Endothelial cell of hepatic sinusoid (primary cell): ENCODE data around the gene ADAMTS3.

Source experiments
- in situ Hi-C: cut with HindIII; loops from 2 replicates; pipeline ENCODE4 v1.10.0; 2017; ENCODE audit warnings: low sequenced_read_pairs

The ADAMTS3 gene

DNA sequence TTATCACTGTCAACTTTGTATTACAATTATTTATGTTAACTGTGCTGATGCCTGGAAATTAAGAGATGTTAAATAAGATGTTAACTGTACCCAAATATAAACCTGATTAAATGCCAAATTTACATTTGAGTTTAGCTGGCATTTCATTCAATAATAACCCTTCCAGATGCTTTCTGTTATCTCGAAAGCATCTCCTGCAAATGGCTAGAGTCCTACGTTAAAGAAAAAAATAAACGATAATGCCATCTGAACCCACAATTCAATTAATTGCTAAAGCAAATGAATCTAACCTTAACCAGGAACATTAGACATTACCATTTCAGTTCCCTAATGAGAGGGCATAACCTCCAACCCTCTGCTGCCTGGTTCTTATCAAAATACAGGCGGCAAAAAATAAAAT is 145.0 kb downstream of the ADAMTS3 start:
- in situ Hi-C loops: no loop called here

DNA sequence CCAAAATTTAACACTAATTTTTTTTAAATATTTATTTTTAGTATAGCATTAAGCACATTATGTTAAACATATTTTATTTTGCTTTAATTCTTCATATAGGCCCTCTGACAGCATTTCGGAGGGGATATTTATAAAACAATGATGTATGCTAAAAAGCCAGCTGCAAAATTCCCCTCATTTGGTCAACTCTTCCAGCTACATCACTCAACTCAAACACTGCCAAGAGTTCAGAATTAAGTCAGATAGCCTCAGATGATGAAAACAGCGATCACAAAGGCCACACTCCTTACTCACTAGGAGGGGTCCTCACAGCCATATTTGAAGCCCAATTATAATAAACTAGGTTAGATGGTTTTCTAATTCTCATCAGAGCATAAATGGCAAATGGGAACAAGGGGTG is 146.6 kb downstream of the ADAMTS3 start:
- in situ Hi-C loops: no loop called here

- in situ Hi-C loops: no loop called here
Observed at GRCh38 chr4:72418458-72418857, 150.6 kb downstream of the ADAMTS3 start.

DNA sequence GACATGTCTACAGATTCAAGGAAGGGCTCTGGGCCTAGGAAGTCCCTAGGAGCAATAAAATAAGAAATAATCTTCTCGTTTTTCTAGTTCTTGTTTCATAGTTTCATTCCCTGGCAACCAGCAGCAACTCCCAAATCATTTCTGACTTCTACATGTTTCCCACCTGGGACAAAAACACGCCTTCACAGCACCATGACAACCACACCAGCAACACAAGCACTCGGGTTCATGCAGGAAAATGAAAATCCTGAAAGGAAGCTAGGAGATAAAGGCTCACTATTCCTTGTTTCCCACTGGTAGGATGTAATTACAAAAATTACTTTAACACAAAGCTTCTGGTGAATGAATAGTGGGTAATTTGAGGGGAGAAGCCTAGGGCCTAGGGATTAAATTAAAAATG is 158.9 kb downstream of the ADAMTS3 start:
- in situ Hi-C loops: no loop called here

DNA sequence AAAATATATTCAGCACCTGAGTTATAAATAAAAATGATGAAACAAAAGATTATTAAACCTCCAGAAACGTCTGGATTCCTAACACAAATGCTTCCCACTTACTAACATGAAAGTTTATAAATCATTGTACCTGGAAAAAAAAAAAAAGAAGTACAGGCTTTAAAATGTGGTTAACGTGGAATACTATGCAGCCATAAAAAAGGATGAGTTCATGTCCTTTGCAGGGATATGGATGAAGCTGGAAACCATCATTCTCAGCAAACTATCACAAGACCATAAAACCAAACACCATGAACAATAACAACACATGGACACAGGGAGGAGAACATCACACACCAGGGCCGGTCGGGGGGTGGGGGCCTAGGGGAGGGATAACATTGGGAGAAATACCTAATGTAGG is 160.5 kb downstream of the ADAMTS3 start:
- in situ Hi-C loops: no loop called here

DNA sequence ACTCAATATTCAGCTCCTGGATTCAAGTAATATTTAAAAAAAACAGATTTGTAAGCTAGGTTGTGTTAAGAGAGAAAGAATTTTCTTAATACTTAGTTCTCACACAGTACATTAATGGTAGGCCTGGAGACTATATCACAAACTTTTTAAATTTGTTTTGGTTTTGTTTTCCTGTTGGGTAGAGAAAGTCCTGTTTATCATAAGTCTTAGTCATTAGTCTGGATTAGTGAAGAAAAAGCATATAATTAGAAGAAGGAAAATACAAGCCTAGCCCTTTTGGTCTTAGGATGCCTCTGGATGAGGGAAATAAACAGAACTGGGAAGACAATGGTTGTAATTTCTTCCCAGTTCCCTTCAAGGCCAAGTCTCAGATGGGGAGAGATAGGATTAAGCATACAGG is 163.6 kb downstream of the ADAMTS3 start:
- in situ Hi-C loops: no loop called here

DNA sequence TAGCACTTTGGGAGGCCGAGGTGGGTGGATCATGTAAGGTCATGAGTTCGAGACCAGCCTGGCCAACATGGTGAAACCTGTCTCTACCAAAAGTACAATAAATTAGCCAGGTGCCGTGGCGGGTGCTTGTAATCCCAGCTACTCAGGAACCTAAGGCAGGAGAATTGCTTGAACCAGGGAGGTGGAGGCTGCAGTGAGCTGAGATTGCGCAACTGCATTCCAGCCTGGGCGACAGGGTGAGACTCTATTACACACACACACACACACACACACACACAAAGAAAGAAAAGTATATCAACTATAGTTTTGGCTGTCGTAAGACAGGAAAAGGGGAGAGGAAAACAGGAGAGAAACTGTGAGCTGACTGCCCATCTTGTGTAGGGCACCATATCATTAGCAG is 171.7 kb downstream of the ADAMTS3 start:
- in situ Hi-C loops: no loop called here

- in situ Hi-C loops: no loop called here
Observed at GRCh38 chr4:72394012-72394663, 174.9 kb downstream of the ADAMTS3 start.

DNA sequence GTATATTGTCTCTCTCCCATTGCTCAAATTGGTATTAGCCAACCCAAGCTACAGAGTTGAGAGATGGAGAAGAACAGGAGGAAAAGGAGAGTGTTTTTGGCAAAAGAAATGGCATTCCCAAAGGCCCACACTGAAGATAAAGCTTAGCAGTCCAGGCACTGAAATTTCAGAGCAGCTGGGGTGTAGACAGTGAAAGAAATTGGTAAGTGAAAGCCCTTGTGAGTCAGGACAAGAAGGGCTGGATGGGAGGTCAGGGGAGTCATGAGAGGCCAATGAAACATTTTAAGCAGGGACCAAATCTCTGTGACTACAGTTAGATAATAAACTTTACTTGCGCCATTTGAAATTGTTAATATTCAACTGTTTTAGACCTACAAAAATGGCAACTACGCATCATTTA is 177.7 kb downstream of the ADAMTS3 start:
- in situ Hi-C loops: no loop called here

GRCh38 chr4:72390409-72390808 is 178.6 kb downstream of the ADAMTS3 start:
- in situ Hi-C loops: no loop called here

DNA sequence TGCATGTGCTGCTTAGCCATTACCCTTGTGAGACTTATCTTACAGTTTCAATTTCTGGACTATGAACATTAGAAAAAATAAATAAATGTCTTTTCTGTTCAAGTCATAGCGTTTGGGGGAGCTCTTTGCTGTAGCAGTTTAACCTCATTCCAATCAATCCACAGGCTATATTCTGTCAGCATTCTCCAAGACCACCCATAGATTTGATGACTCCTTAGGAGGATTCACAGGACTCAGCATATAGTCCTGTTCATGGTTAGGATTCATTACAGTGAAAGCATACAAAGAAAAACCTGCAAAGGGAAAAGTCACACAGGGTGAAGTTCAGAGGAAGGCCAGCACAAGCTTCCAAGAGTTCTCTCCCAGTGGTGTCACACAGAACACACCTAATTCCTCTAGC is 180.5 kb downstream of the ADAMTS3 start:
- in situ Hi-C loops: no loop called here

- in situ Hi-C loops: no loop called here
Observed at GRCh38 chr4:72387959-72388358, 181.1 kb downstream of the ADAMTS3 start.

DNA sequence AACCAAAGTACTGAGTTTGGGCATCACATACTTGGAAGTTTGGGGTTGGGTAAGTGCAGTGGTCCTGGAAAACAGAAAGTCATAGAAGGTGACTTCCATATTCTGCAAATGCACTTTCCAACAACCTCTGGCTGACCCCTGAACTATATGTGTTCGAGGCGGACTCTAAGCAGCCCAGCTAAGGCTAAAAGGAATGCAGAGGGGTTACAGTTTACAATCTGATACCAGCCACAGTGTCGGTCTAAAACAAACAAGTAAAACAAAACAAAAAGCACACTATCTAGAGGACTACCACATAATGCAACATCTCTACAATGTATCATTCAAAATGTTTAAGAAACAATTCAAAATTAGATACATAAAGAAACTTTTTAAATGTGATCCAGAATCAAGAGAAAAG is 185.6 kb downstream of the ADAMTS3 start:
- in situ Hi-C loops: no loop called here

GRCh38 chr4:72378901-72379300 is 190.1 kb downstream of the ADAMTS3 start:
- in situ Hi-C loops: no loop called here

GRCh38 chr4:72377491-72378194 is 191.4 kb downstream of the ADAMTS3 start:
- in situ Hi-C loops: no loop called here

DNA sequence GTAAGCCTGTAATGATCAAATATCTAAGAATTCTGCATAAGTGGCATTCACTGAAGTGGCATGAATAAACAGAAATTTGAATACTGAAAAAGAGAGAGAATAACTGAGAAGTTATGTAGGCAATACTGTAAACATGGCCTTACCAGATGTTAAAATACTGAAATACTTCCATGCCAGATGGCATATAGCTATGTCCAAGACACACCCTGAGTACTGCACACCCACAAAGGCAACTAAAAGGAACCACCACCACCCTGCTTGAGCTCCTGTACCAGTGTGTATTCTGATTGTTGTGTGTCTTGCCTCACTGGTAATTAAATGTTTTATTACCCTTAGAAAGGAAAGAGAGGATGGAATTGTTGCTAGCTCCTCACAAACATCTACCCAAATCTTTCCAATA is 192.1 kb downstream of the ADAMTS3 start:
- in situ Hi-C loops: no loop called here

DNA sequence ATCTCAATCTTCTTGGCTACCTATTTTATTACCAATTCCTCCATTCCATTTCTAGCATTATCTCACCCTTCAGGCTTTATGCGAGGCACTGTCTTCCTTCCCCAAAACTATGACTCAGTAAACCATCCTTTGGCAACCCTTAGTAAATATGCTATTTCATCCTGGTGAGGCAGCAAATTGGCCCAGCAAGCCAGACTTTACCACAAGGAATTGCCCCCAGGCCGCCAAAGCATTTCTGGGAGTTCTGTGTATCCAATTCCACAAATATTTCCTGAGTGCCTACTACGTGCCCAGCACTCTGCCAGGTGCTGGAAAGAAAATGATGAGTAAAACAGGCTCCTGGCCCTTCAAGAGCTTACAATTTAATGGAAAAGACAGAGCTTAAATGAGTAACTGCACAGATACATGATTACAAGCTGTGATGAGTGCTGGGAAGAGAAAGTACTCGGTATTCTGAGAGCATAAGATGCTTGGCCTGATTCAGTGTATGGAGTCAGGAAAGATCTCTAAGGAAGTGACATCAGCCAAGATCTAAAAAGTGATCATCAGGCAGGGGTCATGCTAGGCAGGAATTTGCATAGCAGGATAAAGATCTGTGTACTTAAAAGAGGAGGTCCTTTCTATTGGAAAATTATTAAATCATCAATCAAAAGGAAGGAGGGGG is 193.8 kb downstream of the ADAMTS3 start:
- in situ Hi-C loops: no loop called here

DNA sequence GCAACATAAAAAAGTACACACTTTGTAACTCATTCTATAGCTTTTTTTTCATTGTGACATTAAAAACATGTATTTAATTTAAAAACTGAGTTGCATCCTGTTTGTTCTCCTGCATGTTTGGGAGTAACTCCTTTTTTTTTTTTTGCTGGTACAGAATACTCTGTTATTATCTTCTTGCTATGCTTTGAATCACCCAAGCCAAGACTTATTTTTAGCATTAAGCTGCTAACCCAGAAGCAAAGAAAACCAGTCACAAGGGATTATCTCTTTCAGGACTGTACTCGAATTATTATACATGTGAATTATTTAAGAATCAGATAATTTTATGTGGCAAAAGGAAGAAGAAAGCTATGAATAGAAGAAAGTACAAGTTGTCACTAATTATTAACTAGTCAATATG is 194.9 kb downstream of the ADAMTS3 start:
- in situ Hi-C loops: no loop called here

DNA sequence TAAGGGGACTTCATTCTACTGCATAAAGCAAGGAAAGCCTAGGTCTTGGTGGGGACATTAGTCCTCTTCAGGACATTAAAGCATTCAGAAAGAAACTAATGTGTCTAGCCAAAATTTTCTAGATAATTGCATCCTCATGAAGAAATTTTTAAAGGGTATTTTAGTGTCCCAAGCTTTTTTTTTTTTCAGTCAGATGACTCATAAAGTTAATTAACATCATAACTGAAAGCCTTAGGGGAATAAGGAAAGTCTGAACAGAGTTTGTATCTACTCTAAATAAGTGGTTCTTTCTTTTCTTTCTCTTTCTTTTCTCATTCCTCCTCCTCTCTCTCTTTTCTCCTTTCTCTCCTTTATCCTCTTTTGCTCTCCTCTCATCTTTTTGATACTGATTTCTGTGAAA is 202.4 kb downstream of the ADAMTS3 start:
- in situ Hi-C loops: no loop called here

- in situ Hi-C loops: no loop called here
Observed at GRCh38 chr4:72365981-72366380, 203.0 kb downstream of the ADAMTS3 start.

GRCh38 chr4:72365016-72365415 is 204.0 kb downstream of the ADAMTS3 start:
- in situ Hi-C loops: no loop called here

DNA sequence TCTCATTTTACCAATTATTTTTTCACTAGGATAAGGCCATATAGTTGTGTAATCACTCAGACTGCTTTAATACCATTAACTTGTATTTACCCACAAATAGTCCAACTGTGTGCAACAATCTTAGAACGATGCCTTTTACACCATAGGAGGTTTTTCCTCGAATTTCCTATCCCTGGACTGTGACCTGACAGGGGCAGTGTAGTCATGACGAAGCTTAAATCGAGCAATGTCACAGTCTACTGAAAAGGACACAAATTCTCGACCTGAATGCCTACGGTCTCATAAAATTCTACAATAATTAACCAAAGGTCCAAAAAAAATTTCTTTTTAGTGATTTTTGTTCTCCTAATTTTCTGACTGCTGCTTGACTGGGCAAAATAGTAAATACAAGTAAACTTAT is 208.9 kb downstream of the ADAMTS3 start:
- in situ Hi-C loops: no loop called here
